ENCODE measurements around the gene MLXIP. TPM values are rescaled to one million over a fixed set of nuclear protein-coding genes. Genes with fewer than 3 reads are reported as not detected.

MLXIP gene
- total and polyA plus RNA-seq, 9 of the 15 experiments (the other 6 are each of a cell fraction or from before 2014, with no cell fraction given) = 2.2 to 66.3 (median 18.1) TPM

DNA sequence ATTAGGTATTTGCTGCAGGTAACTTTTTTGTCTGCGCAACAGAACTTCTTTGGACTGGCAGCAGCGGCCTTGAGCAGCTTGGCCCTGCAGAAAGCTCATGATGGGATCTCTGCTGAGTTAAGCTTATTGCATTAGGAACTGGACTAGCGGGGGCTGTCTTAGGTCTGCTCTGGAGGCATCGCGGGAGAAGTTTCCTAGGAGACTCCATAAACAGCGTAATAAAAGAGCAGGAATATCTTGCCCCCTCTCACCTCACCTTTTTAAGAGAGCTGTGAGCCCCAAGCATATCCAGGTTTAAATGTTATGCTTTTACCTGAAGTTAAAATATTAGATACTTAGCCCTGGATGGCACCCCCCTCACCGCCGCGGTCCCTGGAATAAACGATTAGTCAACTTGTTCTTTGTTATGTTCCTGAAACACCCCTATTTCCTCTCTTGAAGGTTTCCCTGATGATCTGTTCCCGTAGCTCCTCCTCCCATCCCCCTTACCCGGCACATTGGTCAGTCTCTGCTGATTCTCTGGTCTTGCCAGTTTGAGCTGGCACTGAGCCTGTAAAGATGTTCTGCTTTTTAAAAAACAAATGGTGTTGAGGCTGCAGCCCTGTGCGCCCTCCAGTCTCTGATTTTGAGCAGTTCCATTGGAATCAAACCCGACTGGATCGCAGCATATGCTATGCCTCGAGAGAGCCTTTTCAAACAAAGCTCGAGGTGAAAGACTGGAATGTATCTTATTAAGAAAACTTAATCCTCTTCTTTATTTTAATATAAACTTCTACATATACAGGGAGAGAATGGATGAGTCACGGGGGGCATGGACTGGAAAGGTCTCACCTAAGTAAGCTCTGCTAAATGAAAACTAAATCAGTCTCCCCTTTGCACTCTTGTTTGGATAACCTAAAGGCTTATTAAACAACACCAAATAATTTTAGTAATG is 1.9 kb downstream of the MLXIP start (continued):
- TF ChIP-seq, protein P1, sequence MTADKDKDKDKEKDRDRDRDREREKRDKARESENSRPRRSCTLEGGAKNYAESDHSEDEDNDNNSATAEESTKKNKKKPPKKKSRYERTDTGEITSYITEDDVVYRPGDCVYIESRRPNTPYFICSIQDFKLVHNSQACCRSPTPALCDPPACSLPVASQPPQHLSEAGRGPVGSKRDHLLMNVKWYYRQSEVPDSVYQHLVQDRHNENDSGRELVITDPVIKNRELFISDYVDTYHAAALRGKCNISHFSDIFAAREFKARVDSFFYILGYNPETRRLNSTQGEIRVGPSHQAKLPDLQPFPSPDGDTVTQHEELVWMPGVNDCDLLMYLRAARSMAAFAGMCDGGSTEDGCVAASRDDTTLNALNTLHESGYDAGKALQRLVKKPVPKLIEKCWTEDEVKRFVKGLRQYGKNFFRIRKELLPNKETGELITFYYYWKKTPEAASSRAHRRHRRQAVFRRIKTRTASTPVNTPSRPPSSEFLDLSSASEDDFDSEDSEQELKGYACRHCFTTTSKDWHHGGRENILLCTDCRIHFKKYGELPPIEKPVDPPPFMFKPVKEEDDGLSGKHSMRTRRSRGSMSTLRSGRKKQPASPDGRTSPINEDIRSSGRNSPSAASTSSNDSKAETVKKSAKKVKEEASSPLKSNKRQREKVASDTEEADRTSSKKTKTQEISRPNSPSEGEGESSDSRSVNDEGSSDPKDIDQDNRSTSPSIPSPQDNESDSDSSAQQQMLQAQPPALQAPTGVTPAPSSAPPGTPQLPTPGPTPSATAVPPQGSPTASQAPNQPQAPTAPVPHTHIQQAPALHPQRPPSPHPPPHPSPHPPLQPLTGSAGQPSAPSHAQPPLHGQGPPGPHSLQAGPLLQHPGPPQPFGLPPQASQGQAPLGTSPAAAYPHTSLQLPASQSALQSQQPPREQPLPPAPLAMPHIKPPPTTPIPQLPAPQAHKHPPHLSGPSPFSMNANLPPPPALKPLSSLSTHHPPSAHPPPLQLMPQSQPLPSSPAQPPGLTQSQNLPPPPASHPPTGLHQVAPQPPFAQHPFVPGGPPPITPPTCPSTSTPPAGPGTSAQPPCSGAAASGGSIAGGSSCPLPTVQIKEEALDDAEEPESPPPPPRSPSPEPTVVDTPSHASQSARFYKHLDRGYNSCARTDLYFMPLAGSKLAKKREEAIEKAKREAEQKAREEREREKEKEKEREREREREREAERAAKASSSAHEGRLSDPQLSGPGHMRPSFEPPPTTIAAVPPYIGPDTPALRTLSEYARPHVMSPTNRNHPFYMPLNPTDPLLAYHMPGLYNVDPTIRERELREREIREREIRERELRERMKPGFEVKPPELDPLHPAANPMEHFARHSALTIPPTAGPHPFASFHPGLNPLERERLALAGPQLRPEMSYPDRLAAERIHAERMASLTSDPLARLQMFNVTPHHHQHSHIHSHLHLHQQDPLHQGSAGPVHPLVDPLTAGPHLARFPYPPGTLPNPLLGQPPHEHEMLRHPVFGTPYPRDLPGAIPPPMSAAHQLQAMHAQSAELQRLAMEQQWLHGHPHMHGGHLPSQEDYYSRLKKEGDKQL (CRISPR knock-in tag; IDR thresholded peaks at IDR 0.05; ENCODE audit: borderline replicate concordance) = no peak
- no peak for TF ChIP-seq SIN3B (IDR thresholded peaks at IDR 0.05; ENCODE audit: low read depth)
- TF ChIP-seq, protein P2, sequence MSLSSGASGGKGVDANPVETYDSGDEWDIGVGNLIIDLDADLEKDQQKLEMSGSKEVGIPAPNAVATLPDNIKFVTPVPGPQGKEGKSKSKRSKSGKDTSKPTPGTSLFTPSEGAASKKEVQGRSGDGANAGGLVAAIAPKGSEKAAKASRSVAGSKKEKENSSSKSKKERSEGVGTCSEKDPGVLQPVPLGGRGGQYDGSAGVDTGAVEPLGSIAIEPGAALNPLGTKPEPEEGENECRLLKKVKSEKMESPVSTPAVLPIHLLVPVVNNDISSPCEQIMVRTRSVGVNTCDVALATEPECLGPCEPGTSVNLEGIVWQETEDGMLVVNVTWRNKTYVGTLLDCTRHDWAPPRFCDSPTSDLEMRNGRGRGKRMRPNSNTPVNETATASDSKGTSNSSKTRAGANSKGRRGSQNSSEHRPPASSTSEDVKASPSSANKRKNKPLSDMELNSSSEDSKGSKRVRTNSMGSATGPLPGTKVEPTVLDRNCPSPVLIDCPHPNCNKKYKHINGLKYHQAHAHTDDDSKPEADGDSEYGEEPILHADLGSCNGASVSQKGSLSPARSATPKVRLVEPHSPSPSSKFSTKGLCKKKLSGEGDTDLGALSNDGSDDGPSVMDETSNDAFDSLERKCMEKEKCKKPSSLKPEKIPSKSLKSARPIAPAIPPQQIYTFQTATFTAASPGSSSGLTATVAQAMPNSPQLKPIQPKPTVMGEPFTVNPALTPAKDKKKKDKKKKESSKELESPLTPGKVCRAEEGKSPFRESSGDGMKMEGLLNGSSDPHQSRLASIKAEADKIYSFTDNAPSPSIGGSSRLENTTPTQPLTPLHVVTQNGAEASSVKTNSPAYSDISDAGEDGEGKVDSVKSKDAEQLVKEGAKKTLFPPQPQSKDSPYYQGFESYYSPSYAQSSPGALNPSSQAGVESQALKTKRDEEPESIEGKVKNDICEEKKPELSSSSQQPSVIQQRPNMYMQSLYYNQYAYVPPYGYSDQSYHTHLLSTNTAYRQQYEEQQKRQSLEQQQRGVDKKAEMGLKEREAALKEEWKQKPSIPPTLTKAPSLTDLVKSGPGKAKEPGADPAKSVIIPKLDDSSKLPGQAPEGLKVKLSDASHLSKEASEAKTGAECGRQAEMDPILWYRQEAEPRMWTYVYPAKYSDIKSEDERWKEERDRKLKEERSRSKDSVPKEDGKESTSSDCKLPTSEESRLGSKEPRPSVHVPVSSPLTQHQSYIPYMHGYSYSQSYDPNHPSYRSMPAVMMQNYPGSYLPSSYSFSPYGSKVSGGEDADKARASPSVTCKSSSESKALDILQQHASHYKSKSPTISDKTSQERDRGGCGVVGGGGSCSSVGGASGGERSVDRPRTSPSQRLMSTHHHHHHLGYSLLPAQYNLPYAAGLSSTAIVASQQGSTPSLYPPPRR (CRISPR knock-in tag; IDR thresholded peaks at IDR 0.05; ENCODE audit: borderline replicate concordance) = no peak
- TF ChIP-seq ATF7 (IDR thresholded peaks at IDR 0.05) = 0 out of 2 replicates have a peak, but pooled peaks have one; percentile 9
- no peak for TF ChIP-seq CEBPB (tag; IDR thresholded peaks at IDR 0.05)
- TF ChIP-seq OTX1 (CRISPR knock-in tag; IDR thresholded peaks at IDR 0.05) = no peak
- TF ChIP-seq, protein P3, sequence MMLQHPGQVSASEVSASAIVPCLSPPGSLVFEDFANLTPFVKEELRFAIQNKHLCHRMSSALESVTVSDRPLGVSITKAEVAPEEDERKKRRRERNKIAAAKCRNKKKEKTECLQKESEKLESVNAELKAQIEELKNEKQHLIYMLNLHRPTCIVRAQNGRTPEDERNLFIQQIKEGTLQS (IDR thresholded peaks at IDR 0.05) = 0 out of 2 replicates have a peak, but pooled peaks have one; percentile 11
- TF ChIP-seq, protein P3 (CRISPR knock-in tag; conservative IDR thresholded peaks at IDR 0.05) = no peak
- TF ChIP-seq ILK (tag; IDR thresholded peaks at IDR 0.05; ENCODE audit: borderline replicate concordance, low read depth) = no peak
- peak; percentile 24; the same call in 1 of the 2 replicates for TF ChIP-seq RBFOX2 (IDR thresholded peaks at IDR 0.05; ENCODE audit: low read depth, low read length)
- no peak for TF ChIP-seq PURB (CRISPR knock-in tag; IDR thresholded peaks at IDR 0.05; ENCODE audit: low read depth)
- 0 out of 2 replicates have a peak, but pooled peaks have one; percentile 33 for TF ChIP-seq HDGF (IDR thresholded peaks at IDR 0.05)
- TF ChIP-seq FOSL1 (tag; conservative IDR thresholded peaks at IDR 0.05) = peak; percentile 11; the same call in 1 of the 2 replicates
- no peak for TF ChIP-seq HDAC8 (tag; IDR thresholded peaks at IDR 0.05)
- TF ChIP-seq TAF1 (IDR thresholded peaks at IDR 0.05; ENCODE audit: control insufficient read depth, extremely low read depth, insufficient read depth, low read length, severe bottlenecking) = peak; percentile 17

Measured in K562 (cell line).